HG02840 (cell line): Measurements from ENCODE around the gene CISTR.
"Not testable (repeated sequence)": the region's sequence is repeated elsewhere in the genome, so short reads cannot be mapped to it uniquely, and the experiment has no call there.

ENCODE experiments used
- ATAC-seq: cut with Tn5 transposase; IDR thresholded peaks from one replicate; pipeline ENCODE4 v1.9.1; 2021; ENCODE audit warnings: mild to moderate bottlenecking, moderate library complexity, moderate number of reproducible peaks; ENCODE audit not compliant: unreplicated experiment, low FRiP score

Gene CISTR

DNA sequence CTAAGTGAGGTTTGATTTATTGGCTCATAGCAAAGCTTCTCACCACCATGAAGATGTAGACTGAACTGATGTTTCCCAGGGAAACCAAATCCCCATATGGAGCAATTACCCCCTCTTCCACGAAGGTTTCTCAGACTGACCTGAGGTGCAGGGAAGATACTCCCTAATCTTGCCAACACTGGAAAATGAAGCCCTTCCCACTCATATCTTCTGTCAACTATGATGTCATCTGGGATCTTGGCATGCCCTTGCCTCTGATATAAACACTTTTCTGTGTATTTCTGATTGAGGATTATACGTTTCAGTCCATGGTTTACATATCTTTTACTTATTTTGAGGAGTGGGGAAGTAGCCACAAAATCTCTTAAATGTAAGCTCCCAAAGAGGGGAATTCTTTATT is 14.1 kb upstream of the CISTR start:
- no peak for ATAC-seq

- no peak for ATAC-seq
Observed at GRCh38 chr12:53764615-53765014, 12.8 kb upstream of the CISTR start.

DNA sequence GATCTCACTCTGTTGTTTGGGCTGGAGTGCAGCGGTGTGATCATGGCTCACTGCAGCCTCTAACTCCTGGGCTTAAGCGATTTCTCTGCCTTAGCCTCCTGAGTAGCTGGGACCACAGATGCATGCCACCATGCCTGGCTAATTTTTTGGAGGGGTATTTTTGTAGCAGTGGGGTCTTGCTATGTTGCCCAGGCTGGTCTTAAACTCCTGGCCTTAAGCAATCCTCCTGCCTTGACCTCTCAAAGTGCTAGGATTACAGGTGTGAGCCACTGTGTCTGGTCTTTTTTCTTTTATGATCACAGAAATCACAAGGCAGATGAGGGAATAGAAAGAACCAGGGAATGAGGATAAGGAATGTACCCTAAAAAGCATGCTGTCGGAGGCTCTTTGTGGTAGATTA is 11.0 kb upstream of the CISTR start:
- ATAC-seq, result not testable (repeated sequence)

DNA sequence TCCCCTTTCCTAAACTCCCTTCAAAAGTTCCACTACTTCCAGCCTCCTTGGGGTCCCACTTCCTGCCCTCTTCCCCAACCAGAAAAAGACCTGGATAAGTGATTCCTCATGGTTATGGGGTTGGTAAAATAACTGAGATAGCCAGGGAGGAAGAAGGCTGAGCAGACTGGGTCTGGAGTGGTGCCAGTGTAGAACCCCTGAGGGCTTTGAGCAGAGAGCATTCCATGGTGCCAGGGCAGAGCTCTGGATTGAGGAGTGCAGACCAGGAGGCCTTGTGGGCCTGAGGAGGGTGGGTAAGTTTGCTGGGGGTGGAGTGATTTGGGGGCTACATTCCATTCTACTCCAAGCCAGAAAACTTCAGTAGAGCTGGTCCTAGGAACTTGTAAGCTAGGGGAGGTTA is 9.5 kb upstream of the CISTR start:
- ATAC-seq, result no peak

- ATAC-seq, result no peak
Observed at GRCh38 chr12:53759261-53759660, 7.5 kb upstream of the CISTR start.

- no peak for ATAC-seq
Observed at GRCh38 chr12:53758730-53759103, 6.9 kb upstream of the CISTR start.

DNA sequence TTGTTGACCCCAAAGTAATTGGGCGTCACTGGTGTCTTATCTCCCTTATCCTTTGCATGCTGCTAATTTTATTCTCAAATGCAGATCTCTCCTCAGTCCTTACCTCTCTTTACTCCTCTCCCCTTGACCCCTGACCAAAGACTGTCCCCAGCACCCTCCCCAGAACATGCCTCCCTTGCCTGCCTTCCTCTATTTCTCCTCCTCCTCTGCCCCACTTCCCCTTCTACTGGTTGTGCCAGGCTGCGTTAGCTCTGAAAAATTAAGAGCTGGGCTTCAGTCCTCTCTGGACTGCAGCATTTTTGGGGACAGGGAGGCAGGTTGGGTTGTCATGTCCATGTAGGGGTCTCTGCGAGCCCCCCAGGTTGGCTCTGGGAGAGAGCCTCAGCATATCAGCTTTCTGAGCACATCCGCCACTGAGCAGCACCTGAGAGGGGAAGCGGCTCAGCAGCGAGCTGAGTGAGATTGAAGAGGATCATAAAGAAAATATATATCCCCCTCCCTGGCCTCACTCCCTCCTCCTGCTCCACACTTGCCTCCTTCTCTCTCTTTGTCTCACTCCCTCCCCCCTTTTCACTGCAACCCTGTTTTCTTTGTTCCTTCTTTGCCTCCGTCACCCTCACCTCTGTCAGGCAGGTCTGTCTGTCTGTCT is 6.4 kb upstream of the CISTR start:
- no peak for ATAC-seq

DNA sequence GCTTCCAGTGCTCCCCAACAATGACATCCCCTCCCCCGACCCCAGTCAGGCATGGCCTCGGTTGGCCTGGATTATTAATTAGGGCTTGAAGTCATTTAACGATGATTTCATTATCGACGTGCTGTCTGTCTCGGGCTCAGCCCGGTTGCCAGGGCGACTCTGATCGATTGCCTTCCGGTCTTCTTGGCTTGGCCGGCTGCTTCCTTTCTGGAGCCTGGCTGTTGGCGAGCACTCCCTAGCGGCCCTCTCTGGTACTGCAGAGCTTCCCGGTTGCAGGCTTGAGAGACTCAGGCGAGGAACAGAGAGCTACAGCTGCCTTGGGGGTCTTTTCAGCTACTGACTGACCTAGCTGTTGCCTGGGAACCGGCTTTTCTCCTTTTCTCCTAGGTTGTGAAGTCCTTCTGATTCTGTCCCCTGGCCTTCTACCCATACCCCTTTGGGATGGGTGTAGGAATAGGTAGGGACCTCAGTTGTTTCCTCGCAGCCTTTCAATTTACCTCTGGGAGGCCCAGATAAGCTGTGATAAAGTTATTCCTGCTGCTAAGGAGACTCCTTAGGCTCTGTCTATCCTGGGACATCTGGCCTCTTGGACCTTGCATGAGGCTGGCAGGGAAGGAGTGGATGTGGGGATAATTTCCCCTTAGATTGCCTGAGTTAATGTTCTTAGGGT is 5.5 kb upstream of the CISTR start:
- peak; percentile 52 for ATAC-seq

- no peak for ATAC-seq
Observed at GRCh38 chr12:53756300-53757100, 4.7 kb upstream of the CISTR start.

DNA sequence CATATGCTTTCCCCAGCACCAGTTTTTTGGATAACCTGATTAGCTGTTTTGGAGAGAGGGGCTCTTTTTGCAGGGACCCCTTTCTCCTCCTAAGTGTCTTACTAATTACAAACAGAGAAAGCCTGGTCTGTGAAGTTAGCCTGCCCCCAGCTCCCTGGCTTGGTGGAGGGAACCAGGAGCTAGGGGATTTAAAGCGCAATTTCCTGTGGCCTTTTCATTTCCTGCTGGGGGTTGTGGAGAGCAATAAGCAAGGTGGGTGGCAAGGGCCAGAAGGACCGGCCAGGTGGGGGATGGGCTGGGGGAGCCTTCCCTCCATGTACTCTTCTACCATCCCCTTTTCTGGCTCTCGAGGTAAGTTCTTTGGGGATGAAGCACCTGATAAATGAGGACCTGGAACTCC is 4.1 kb upstream of the CISTR start:
- no peak for ATAC-seq

GRCh38 chr12:53755451-53755891 is 3.7 kb upstream of the CISTR start:
- no peak for ATAC-seq

GRCh38 chr12:53754633-53755264 is 3.0 kb upstream of the CISTR start:
- no peak for ATAC-seq

- no peak for ATAC-seq
Observed at GRCh38 chr12:53754188-53754585, 2.4 kb upstream of the CISTR start.

DNA sequence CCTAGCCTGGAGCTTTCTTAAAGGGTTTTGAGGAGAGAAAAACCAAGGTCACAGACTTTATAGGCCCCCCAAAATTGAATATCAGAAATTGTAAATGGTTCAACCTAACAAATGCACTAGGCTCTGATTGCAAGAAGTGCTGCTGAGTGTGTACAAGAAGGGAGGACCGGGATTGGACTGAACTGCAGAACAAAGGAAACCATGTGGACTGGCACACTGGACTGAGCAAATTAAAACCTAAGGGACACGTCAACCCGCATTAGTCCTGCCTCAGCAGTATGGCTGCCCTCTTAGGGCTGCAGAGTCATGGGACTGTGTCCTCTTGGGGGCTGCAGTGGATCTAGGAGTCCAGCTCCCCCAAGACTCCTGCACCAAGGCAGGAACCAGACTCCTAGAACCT is 842 bp upstream of the CISTR start:
- ATAC-seq, result no peak

GRCh38 chr12:53752192-53752601 is 418 bp upstream of the CISTR start:
- ATAC-seq, result no peak

DNA sequence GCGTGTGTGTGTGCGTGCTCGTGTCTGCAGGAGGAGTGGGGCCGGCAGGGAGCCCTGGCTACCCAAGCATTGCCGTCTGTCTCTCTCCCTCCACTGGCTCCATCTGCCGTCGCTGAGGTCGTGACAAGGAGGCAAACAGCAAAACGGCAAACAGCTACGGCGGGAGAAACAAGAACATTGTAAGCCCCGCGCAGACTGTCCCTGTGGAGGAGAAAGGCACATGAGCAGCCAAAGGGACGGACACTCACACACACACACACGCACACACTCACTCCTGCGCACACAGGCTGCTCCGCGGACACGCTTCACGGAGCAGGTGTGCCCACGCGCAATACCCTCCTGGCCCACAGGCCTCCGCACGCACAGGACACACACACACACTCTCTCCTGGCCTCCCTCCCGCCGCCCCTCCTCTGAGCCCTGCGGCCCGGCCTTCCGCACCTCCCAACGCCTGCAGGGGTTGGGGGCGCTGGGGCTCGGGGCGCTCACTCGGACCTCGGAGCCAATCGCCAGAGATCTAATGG is 905 bp downstream of the CISTR start:
- no peak for ATAC-seq

DNA sequence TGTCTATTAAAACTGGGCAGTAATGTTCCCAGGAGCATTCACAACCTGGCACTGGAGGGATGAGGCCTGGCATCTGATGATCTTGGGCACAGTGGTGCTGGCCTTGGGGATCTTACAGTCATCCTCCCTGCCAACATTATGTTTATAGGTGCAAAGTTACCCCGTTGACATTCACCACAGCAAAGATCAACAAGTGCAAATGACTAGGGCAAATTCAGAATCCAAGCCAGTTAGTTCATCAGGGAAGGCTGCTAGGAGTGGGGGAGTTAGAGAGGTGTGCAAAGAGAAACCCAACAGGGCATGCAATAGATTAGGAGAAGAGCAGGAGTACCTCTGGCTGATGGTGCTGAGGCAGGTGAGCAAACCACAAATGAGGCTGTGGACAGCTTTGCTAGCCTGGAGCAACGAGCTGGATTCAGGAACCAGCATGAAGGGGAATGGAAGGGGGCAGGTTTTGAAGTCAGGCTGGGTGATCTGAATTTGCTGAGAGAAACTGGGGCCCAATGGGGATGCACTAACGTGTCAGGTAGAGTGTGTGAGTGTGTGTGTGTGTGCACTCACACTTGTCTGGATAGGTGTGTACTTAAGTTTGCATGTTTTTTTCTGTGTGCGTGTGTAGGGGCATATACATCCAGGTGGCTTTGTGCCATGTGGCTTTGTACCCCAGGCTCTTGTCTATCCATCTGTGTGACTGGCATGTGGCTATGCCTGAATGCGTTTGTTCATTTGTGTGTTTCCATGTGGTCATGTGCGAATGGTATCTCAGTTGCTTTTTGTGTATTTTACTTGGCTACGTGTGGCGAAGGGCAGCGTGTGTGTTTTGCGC is 1.6 kb downstream of the CISTR start:
- ATAC-seq, result no peak

GRCh38 chr12:53748072-53748840 is 3.5 kb downstream of the CISTR start:
- no peak for ATAC-seq

DNA sequence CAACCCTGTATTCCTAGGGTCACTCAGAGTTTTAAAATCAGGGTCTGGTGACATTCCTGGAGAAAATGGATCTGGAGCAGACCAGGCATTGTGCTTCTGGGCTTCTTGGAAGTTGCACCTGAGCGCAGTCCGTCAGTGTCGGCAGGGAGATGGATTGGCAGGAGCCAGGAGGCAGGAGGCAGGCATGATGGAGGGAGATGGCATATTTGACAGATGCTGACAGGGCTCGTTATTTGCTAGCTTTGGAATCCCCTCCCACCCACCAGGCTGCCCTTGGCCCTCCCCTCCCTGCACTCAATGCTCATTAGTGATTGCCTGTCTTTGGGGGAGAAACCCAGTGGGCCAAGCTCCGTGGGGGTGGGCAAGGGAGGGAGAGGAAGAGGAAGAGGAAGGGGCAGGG is 4.7 kb downstream of the CISTR start:
- no peak for ATAC-seq
